GM12878 (cell line): Measurements from ENCODE around the gene STK32B.

Experiments used
- ATF2 ChIP-seq: IDR thresholded peaks from 2 replicates; pipeline ENCODE4 v1.6.1; 2012; ENCODE audit warnings: low read length, inconsistent platforms
- BHLHE40 ChIP-seq, 2 experiments: fragments of 450-650 bp in 1 of 2; IDR thresholded peaks; 2 replicates each; pipeline ENCODE4 v1.6.1; 2011 to 2017; ENCODE audit warnings: low read depth in 2 of 2, borderline replicate concordance in 1 of 2, improper control_type of control experiment in 1 of 2, low read length in 1 of 2, mild to moderate bottlenecking in 1 of 2
- CTCF ChIP-seq, 3 experiments: IDR thresholded peaks in 2 of 3; conservative IDR thresholded peaks in 1 of 3; 2 replicates each; pipeline ENCODE4 v1.5.1; 2011; ENCODE audit warnings: low read depth in 3 of 3, low read length in 3 of 3, mild to moderate bottlenecking in 3 of 3, control low read depth in 2 of 3, moderate library complexity in 2 of 3, inconsistent platforms in 1 of 3, mixed read lengths in 1 of 3; ENCODE audit not compliant: control insufficient read depth in 2 of 3, insufficient read depth in 1 of 3; ENCODE audit errors: extremely low read depth in 1 of 3
- EP300 ChIP-seq, 2 experiments: fragments of 150-350 bp in 1 of 2; IDR thresholded peaks; 2 replicates each; pipeline ENCODE4 v1.6.1; 2011 to 2012; ENCODE audit warnings: low read depth in 2 of 2, low read length in 2 of 2, borderline replicate concordance in 1 of 2, improper control_type of control experiment in 1 of 2, inconsistent platforms in 1 of 2; ENCODE audit not compliant: control insufficient read depth in 1 of 2
- JUNB ChIP-seq: IDR thresholded peaks from 2 replicates; pipeline ENCODE4 v1.6.1; 2016; ENCODE audit warnings: antibody characterized with exemption, mild to moderate bottlenecking
- KDM1A ChIP-seq: fragments of 200-600 bp; sonication (generic); IDR thresholded peaks from 2 replicates; pipeline ENCODE4 v1.6.1; 2016; ENCODE audit warnings: borderline replicate concordance
- REST ChIP-seq: IDR thresholded peaks from 2 replicates; pipeline ENCODE4 v1.6.1; 2012; ENCODE audit warnings: mild to moderate bottlenecking, low read depth, low read length
- STAT3 ChIP-seq: IDR thresholded peaks from 2 replicates; pipeline ENCODE4 v1.6.1; 2011; ENCODE audit warnings: low read depth, low read length, improper control_type of control experiment
- TCF12 ChIP-seq: IDR thresholded peaks from 2 replicates; pipeline ENCODE4 v1.6.1; 2011; ENCODE audit warnings: low read depth, mild to moderate bottlenecking, low read length
- ZNF687 ChIP-seq: fragments of 450-650 bp; IDR thresholded peaks from 2 replicates; pipeline ENCODE4 v1.6.1; 2017; ENCODE audit warnings: mild to moderate bottlenecking, moderate library complexity

- TF ChIP-seq CTCF (IDR thresholded peaks at IDR 0.05 in 2 of 3, conservative IDR thresholded peaks at IDR 0.05 in 1 of 3; ENCODE audit: control insufficient read depth in 2 of 3, extremely low read depth in 1 of 3, insufficient read depth in 1 of 3, low read depth in 3 of 3, low read length in 3 of 3), result no peak
- no peak for TF ChIP-seq STAT3
- no peak for TF ChIP-seq KDM1A
- no peak for TF ChIP-seq BHLHE40 (IDR thresholded peaks at IDR 0.05; ENCODE audit: borderline replicate concordance in 1 of 2, low read depth in 2 of 2, low read length in 1 of 2)
- no peak for TF ChIP-seq JUNB
- TF ChIP-seq ATF2, result no peak
- no peak for TF ChIP-seq TCF12
- TF ChIP-seq ZNF687, result no peak
- no peak for TF ChIP-seq EP300 (IDR thresholded peaks at IDR 0.05; ENCODE audit: borderline replicate concordance in 1 of 2, control insufficient read depth in 1 of 2, low read depth in 2 of 2, low read length in 2 of 2)
- no peak for TF ChIP-seq REST
Measured at GRCh38 chr4:5465529-5465928, 414.2 kb downstream of the STK32B start.
